SK-N-SH (cell line): ENCODE data around the gene CALCA. TPM values are rescaled to one million over a fixed set of nuclear protein-coding genes. Genes with fewer than 3 reads are reported as not detected.
A peak's percentile ranks its signal among the peaks of the same experiment; 100 is the strongest.

ENCODE experiments used
- CTCF ChIA-PET: fragments of 300-600, 350-600 bp; formaldehyde crosslinking; extraction: SDS; loops from one replicate; lab custom pipeline; 2021; lab: Yijun Ruan, JAX
- POLR2A ChIA-PET: fragments of 350-600 bp; sonication (Branson Sonifier 250); formaldehyde crosslinking; extraction: SDS; loops from one replicate; lab custom pipeline; 2020; ENCODE audit warnings: antibody characterized with exemption, inconsistent platforms; lab: Yijun Ruan, JAX
- DNase-seq: peaks from one replicate; pipeline ENCODE4 v3.0.0; 2012
- H2AFZ ChIP-seq: fragments of 200-600 bp; sonication (generic); 2 replicates; pipeline ENCODE4 v1.8.1; 2016; ENCODE audit warnings: antibody characterized with exemption, mild to moderate bottlenecking, low read depth
- H3F3A ChIP-seq: fragments of 200-600 bp; sonication (generic); replicated peaks from 2 replicates; pipeline ENCODE3; 2016; ENCODE audit warnings: antibody characterized with exemption, mild to moderate bottlenecking; ENCODE audit not compliant: insufficient read depth
- H3K27ac ChIP-seq, 2 experiments: fragments of 200-500 bp in 1 of 2; fragments of 200-600 bp in 1 of 2; sonication (Bioruptor generic) in 1 of 2; sonication (generic), shearing (Covaris generic) in 1 of 2; 2 replicates each; pipeline versions ENCODE4 v1.5.1 to v1.6.1; 2014 to 2016; ENCODE audit warnings: low read depth in 2 of 2, inconsistent platforms in 1 of 2, low read length in 1 of 2, mild to moderate bottlenecking in 1 of 2, mixed read lengths in 1 of 2
- H3K27me3 ChIP-seq: fragments of 200-600 bp; sonication (generic), shearing (Covaris generic); 2 replicates; pipeline ENCODE4 v1.6.1; 2016; ENCODE audit warnings: mixed run types; ENCODE audit not compliant: insufficient read depth
- H3K36me3 ChIP-seq, 2 experiments: fragments of 200-500 bp in 1 of 2; fragments of 200-600 bp in 1 of 2; sonication (Bioruptor generic) in 1 of 2; sonication (generic) in 1 of 2; replicated peaks in 1 of 2; 2 replicates each; pipeline versions ENCODE3 to v1.5.1; 2014 to 2016; ENCODE audit warnings: low read length in 1 of 2, mild to moderate bottlenecking in 1 of 2; ENCODE audit not compliant: insufficient read depth in 2 of 2, control insufficient read depth in 1 of 2
- H3K4me1 ChIP-seq, 2 experiments: fragments of 200-500 bp in 1 of 2; fragments of 200-600 bp in 1 of 2; sonication (Bioruptor generic) in 1 of 2; sonication (generic), shearing (Covaris generic) in 1 of 2; 2 replicates each; pipeline versions ENCODE4 v1.5.1 to v1.6.1; 2014 to 2016; ENCODE audit warnings: low read depth in 1 of 2, low read length in 1 of 2, mixed run types in 1 of 2; ENCODE audit not compliant: insufficient read depth in 2 of 2, control insufficient read depth in 1 of 2
- H3K4me2 ChIP-seq: fragments of 200-600 bp; sonication (generic), shearing (Covaris generic); 2 replicates; pipeline ENCODE4 v1.6.1; 2017; ENCODE audit warnings: mixed run types
- H3K4me3 ChIP-seq, 2 experiments: fragments of 200-500 bp in 1 of 2; fragments of 200-600 bp in 1 of 2; sonication (Bioruptor generic) in 1 of 2; sonication (generic), shearing (Covaris generic) in 1 of 2; 2 replicates each; pipeline versions ENCODE4 v1.5.1 to v1.8.1; 2014 to 2016; ENCODE audit warnings: low read depth in 2 of 2, inconsistent platforms in 1 of 2, low read length in 1 of 2, mild to moderate bottlenecking in 1 of 2, mixed read lengths in 1 of 2, moderate library complexity in 1 of 2
- H3K79me2 ChIP-seq: fragments of 200-600 bp; sonication (generic); 2 replicates; pipeline ENCODE4 v1.8.1; 2017; ENCODE audit warnings: mild to moderate bottlenecking; ENCODE audit not compliant: insufficient read depth
- H3K9ac ChIP-seq: fragments of 200-600 bp; sonication (generic); 2 replicates; pipeline ENCODE4 v1.6.1; 2017; ENCODE audit warnings: mixed run types
- H3K9me2 ChIP-seq: fragments of 200-600 bp; sonication (generic); 2 replicates; pipeline ENCODE4 v1.6.1; 2017; ENCODE audit warnings: mixed run types
- H3K9me3 ChIP-seq: fragments of 200-600 bp; sonication (generic); 2 replicates; pipeline ENCODE4 v1.6.1; 2017; ENCODE audit warnings: mixed run types, mild to moderate bottlenecking, moderate library complexity
- H4K20me1 ChIP-seq: fragments of 200-600 bp; sonication (generic); 2 replicates; pipeline ENCODE4 v1.6.1; 2017; ENCODE audit warnings: mild to moderate bottlenecking, mixed run types; ENCODE audit not compliant: insufficient read depth
- CTCF ChIP-seq: fragments of 200-600 bp; sonication (generic); IDR thresholded peaks from 2 replicates; pipeline ENCODE4 v1.6.1; 2017; ENCODE audit warnings: antibody characterized with exemption, mild to moderate bottlenecking, moderate library complexity
- ELF1 ChIP-seq: IDR thresholded peaks from 2 replicates; pipeline ENCODE4 v1.4.0; 2012
- FOSL2 ChIP-seq: IDR thresholded peaks from 2 replicates; pipeline ENCODE4 v1.4.0; 2012; ENCODE audit warnings: low read depth, mild to moderate bottlenecking, moderate library complexity, borderline replicate concordance
- FOXM1 ChIP-seq: IDR thresholded peaks from 2 replicates; pipeline ENCODE4 v1.4.0; 2012; ENCODE audit warnings: low read depth, mild to moderate bottlenecking
- IRF3 ChIP-seq: fragments of 150-350 bp; IDR thresholded peaks from 2 replicates; pipeline ENCODE4 v1.6.1; 2016; ENCODE audit warnings: mild to moderate bottlenecking, low read depth, low read length
- NFIC ChIP-seq: IDR thresholded peaks from 2 replicates; pipeline ENCODE4 v1.4.0; 2012; ENCODE audit warnings: borderline replicate concordance
- NRF1 ChIP-seq: IDR thresholded peaks from 2 replicates; pipeline ENCODE4 v1.6.1; 2012; ENCODE audit warnings: low read depth, mild to moderate bottlenecking, low read length
- PBX3 ChIP-seq: IDR thresholded peaks from 2 replicates; pipeline ENCODE4; 2012
- POLR2AphosphoS5 ChIP-seq: IDR thresholded peaks from 2 replicates; pipeline ENCODE4 v1.6.1; 2012; ENCODE audit warnings: low read depth, low read length
- RAD21 ChIP-seq: IDR thresholded peaks from 2 replicates; pipeline ENCODE4 v1.6.1; 2012; ENCODE audit warnings: mild to moderate bottlenecking, low read length
- RCOR1 ChIP-seq: fragments of 150-350 bp; IDR thresholded peaks from 2 replicates; pipeline ENCODE4 v1.6.1; 2017; ENCODE audit warnings: antibody characterized with exemption, low read length
- RXRA ChIP-seq: IDR thresholded peaks from 2 replicates; pipeline ENCODE4 v1.4.0; 2012; ENCODE audit warnings: low read depth, mild to moderate bottlenecking, borderline replicate concordance
- SIN3A ChIP-seq: IDR thresholded peaks from 2 replicates; pipeline ENCODE4 v1.6.1; 2012; ENCODE audit warnings: low read depth, mild to moderate bottlenecking, low read length, moderate library complexity, borderline replicate concordance
- SMC3 ChIP-seq: IDR thresholded peaks from 2 replicates; pipeline ENCODE4 v1.6.1; 2012; ENCODE audit warnings: low read depth, low read length, improper control_type of control experiment
- TAF1 ChIP-seq: IDR thresholded peaks from 2 replicates; pipeline ENCODE4 v1.6.1; 2012; ENCODE audit warnings: low read depth, mild to moderate bottlenecking, low read length, moderate library complexity, borderline replicate concordance
- TCF12 ChIP-seq: IDR thresholded peaks from 2 replicates; pipeline ENCODE4 v1.4.0; 2012
- WGBS: methylation state at CpG from one replicate; pipeline ENCODE4 v1.1.6; 2017; ENCODE audit warnings: low lambda C conversion rate; 5-methylcytosine and 5-hydroxymethylcytosine counted together
- polyA plus RNA-seq, 3 experiments: library from polyadenylated mRNA; depleted of rRNA; stranded (reverse); fragments of >200 nt; gene quantifications; 2 replicates each; pipeline ENCODE4 v1.2.3, GENCODE V29; 2012
- TF ChIP-seq, protein P1 (sequence below): fragments of 150-350 bp; IDR thresholded peaks from 2 replicates; pipeline ENCODE4 v1.6.1; 2017; ENCODE audit warnings: antibody characterized with exemption, low read length, low read depth, borderline replicate concordance

CALCA gene
- polyA plus RNA-seq, 1 of the 3 experiments (the other 2 are of a cell fraction): not detected

- WGBS: 43% methylated on average over 4 of the region's 7 CpGs
- H3K9ac ChIP-seq: no peak overlapping the region
- peak; percentile 58 for TF ChIP-seq CTCF
- TF ChIP-seq, protein P1, sequence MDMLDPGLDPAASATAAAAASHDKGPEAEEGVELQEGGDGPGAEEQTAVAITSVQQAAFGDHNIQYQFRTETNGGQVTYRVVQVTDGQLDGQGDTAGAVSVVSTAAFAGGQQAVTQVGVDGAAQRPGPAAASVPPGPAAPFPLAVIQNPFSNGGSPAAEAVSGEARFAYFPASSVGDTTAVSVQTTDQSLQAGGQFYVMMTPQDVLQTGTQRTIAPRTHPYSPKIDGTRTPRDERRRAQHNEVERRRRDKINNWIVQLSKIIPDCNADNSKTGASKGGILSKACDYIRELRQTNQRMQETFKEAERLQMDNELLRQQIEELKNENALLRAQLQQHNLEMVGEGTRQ: no peak
- TF ChIP-seq SMC3: peak; percentile 55
- peak; percentile 64 for TF ChIP-seq RAD21
- H3K4me1 ChIP-seq: peaks cover 0 to 23% of the 10 kb centered on the region in 2 experiments; a peak in 1 of 4 replicates
- H3F3A ChIP-seq: no peaks in the 10 kb centered on the region
- no peak overlapping the region for H3K4me2 ChIP-seq
- CTCF ChIA-PET: interaction anchor here (0.6 to 4.2 kb wide), 19 partner anchors 11 to 936 kb away, joined by 3 to 58 read pairs (median 4); partner anchors contain the start of gene CALCB
- no peak overlapping the region for H3K27ac ChIP-seq
- no peaks in the 10 kb centered on the region for H3K9me2 ChIP-seq
- peaks cover 45% of the 10 kb centered on the region for H3K27me3 ChIP-seq
- no peaks in the 10 kb centered on the region for H4K20me1 ChIP-seq
- H3K4me3 ChIP-seq: no peak overlapping the region; a peak in 1 of 4 replicates
- no peaks in the 10 kb centered on the region for H3K79me2 ChIP-seq
- H3K36me3 ChIP-seq: no peaks in the 10 kb centered on the region
- DNase-seq: peak; percentile 68
- POLR2A ChIA-PET: no interaction called here
- H2AFZ ChIP-seq: no peak overlapping the region
- no peaks in the 10 kb centered on the region for H3K9me3 ChIP-seq
These were observed 2.2 kb downstream of the CALCA start for GRCh38 chr11:14969901-14970323.

DNA sequence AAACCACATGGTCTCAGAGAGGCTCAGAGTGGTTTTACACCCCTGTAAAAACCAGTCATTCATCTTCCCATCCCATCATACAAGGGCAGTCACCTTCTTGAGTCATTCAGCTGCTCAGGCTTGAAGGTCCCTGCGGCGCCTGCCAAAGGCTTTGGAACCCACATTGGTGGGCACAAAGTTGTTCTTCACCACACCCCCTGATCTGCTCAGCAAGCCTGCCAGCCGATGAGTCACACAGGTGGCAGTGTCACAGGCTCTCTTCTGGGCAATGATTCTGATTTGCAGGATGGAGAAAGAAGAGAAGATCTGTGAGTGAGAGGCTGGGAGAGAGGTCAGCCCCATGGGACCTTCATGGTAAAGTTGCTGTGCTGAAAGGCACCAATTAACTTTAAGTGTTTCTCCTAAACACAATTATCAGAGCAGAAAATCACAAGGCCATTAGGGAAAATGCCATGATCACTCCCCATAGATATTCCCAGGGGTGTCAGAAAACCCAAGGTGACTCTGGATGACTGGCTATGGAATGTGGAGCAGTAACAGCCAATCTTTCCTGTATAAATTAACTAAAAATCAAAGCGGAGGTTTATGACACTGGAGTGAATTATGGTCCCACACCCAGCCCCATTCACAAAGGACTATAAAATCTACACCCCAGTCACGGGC is 4.4 kb downstream of the CALCA start:
- 37% methylated on average over 5 of the region's 5 CpGs for WGBS
- Histone ChIP-seq H3K27ac (no peak overlapping the region), H3K4me1 (peaks cover 0 to 8% of the 10 kb centered on the region in 2 experiments; a peak in 1 of 4 replicates), H3K9ac (no peak overlapping the region), H4K20me1 (no peaks in the 10 kb centered on the region), H3K79me2 (no peaks in the 10 kb centered on the region), H3K4me3 (no peak overlapping the region), H3F3A (no peaks in the 10 kb centered on the region), H2AFZ (no peak overlapping the region), H3K36me3 (no peaks in the 10 kb centered on the region), H3K9me2 (no peaks in the 10 kb centered on the region), H3K4me2 (no peak overlapping the region), H3K9me3 (no peaks in the 10 kb centered on the region), H3K27me3 (peaks cover 23% of the 10 kb centered on the region; the same call in 1 of the 2 replicates)
- no peak for DNase-seq
- ChIA-PET POLR2A (no interaction called here), CTCF (interaction anchor here (0.8 to 4.2 kb wide), 3 partner anchors 8 to 107 kb away, joined by 3 to 58 read pairs (median 4); partner anchors contain the start of gene CALCB)
- TF ChIP-seq FOSL2: no peak
- TF ChIP-seq IRF3: no peak
- no peak for TF ChIP-seq SIN3A
- TF ChIP-seq RCOR1: no peak
- TF ChIP-seq TAF1: no peak
- no peak for TF ChIP-seq ELF1
- TF ChIP-seq CTCF: no peak
- TF ChIP-seq NFIC: no peak
- no peak for TF ChIP-seq RXRA
- TF ChIP-seq POLR2AphosphoS5: no peak
- TF ChIP-seq TCF12: no peak
- TF ChIP-seq FOXM1: no peak
- TF ChIP-seq PBX3: no peak
- no peak for TF ChIP-seq NRF1
